Uterus (tissue), 4 donors: ENCODE measurements around the gene LRRC7. TPM values are rescaled to one million over a fixed set of nuclear protein-coding genes. Genes with fewer than 3 reads are reported as not detected.

ENCODE experiments used
- DNase-seq, 2 donors: peaks; one replicate each; pipeline ENCODE4 v3.0.0-alpha.2; 2019 to 2020
- H3K27ac ChIP-seq, 2 donors: fragments of 200-600 bp; sonication (generic); 1 replicate in 1 of 2; 2 replicates in 1 of 2; pipeline ENCODE4 v1.5.1; 2016 to 2018
- H3K27me3 ChIP-seq, 2 donors: fragments of 200-600 bp; sonication (generic); one replicate each; pipeline ENCODE4 v1.5.1; 2018 to 2019; ENCODE audit warnings: control low read depth in 1 of 2
- H3K36me3 ChIP-seq, 2 donors: fragments of 200-600 bp; sonication (generic); one replicate each; pipeline ENCODE4 v1.5.1; 2019; ENCODE audit warnings: control low read depth in 1 of 2
- H3K4me1 ChIP-seq, 2 donors: fragments of 200-600 bp; sonication (generic); one replicate each; pipeline ENCODE4 v1.5.1; 2018 to 2019; ENCODE audit warnings: control low read depth in 1 of 2
- H3K4me3 ChIP-seq, 2 donors: fragments of 200-600 bp; sonication (generic); 1 replicate in 1 of 2; 2 replicates in 1 of 2; pipeline ENCODE4 v1.5.1; 2018 to 2019; ENCODE audit warnings: mild to moderate bottlenecking in 1 of 2
- H3K9me3 ChIP-seq, 2 donors: fragments of 200-600 bp; sonication (generic); one replicate each; pipeline ENCODE4 v1.5.1; 2019; ENCODE audit warnings: control low read depth in 1 of 2
- CTCF ChIP-seq, 4 experiments: fragments of 200-600 bp in 2 of 4; fragments of 450-650 bp in 2 of 4; sonication (generic) in 2 of 4; IDR thresholded peaks; one replicate each; pipeline ENCODE4 v1.5.1; 2016 to 2019; ENCODE audit warnings: antibody characterized with exemption in 4 of 4, mild to moderate bottlenecking in 2 of 4, moderate library complexity in 1 of 4
- POLR2A ChIP-seq, 2 donors: fragments of 450-650 bp; IDR thresholded peaks; one replicate each; pipeline ENCODE4 v1.6.1; 2016; ENCODE audit warnings: antibody characterized with exemption in 2 of 2, mild to moderate bottlenecking in 1 of 2, moderate library complexity in 1 of 2
- intact Hi-C: fragments of 100-400 bp; cut with DNase I; formaldehyde crosslinking; loops from one replicate; pipeline ENCODE4 v1.15.1; 2023; ENCODE audit warnings: low total_unique reads
- total RNA-seq, 4 donors: library from RNA; depleted of rRNA in 3 of 4; stranded (reverse); fragments of >200 nt in 3 of 4; gene quantifications; one replicate each; pipeline versions ENCODE4 v1.1.0 to v1.2.4, GENCODE V29; 2014 to 2023
- donor health status: DM: yes; HTN: yes; CAD: no.

Gene LRRC7
- total RNA-seq, 4 donors from 2014 or later = 1.5 to 12.0 TPM; not detected in 2

- Histone ChIP-seq H3K36me3 (no peaks in the 10 kb centered on the region), H3K4me3 (no peak overlapping the region), H3K9me3 (no peaks in the 10 kb centered on the region), H3K4me1 (no peaks in the 10 kb centered on the region), H3K27me3 (peaks cover 0 to 3% of the 10 kb centered on the region in 2 donors), H3K27ac (no peak overlapping the region)
- no peak for TF ChIP-seq CTCF (IDR thresholded peaks at IDR 0.05)
- TF ChIP-seq POLR2A (IDR thresholded peaks at IDR 0.05) = no peak
- DNase-seq = no peak
- intact Hi-C loops = no loop called here
Observed at GRCh38 chr1:69750638-69751037, 182.9 kb downstream of the LRRC7 start.

GRCh38 chr1:69752831-69753230 lies 185.1 kb downstream of the LRRC7 start:
- Histone ChIP-seq H3K4me3 (no peak overlapping the region), H3K9me3 (no peaks in the 10 kb centered on the region), H3K27ac (no peak overlapping the region), H3K4me1 (no peaks in the 10 kb centered on the region), H3K27me3 (peaks cover 0 to 3% of the 10 kb centered on the region in 2 donors), H3K36me3 (no peaks in the 10 kb centered on the region)
- no peak for DNase-seq
- intact Hi-C loops = no loop called here
- no peak for TF ChIP-seq CTCF (IDR thresholded peaks at IDR 0.05)
- TF ChIP-seq POLR2A (IDR thresholded peaks at IDR 0.05) = no peak

GRCh38 chr1:69754521-69754920 lies 186.8 kb downstream of the LRRC7 start:
- Histone ChIP-seq H3K27ac (no peak overlapping the region), H3K4me3 (no peak overlapping the region), H3K9me3 (no peaks in the 10 kb centered on the region), H3K27me3 (peaks cover 0 to 3% of the 10 kb centered on the region in 2 donors), H3K4me1 (no peaks in the 10 kb centered on the region), H3K36me3 (no peaks in the 10 kb centered on the region)
- intact Hi-C loops = no loop called here
- TF ChIP-seq CTCF (IDR thresholded peaks at IDR 0.05) (no peak), POLR2A (IDR thresholded peaks at IDR 0.05) (no peak)
- no peak for DNase-seq

- no peaks in the 10 kb centered on the region for H3K4me1 ChIP-seq
- no peak overlapping the region for H3K4me3 ChIP-seq
- peaks cover 0 to 3% of the 10 kb centered on the region in 2 donors for H3K27me3 ChIP-seq
- no peak for DNase-seq
- no peak overlapping the region for H3K27ac ChIP-seq
- H3K9me3 ChIP-seq = no peaks in the 10 kb centered on the region
- no peaks in the 10 kb centered on the region for H3K36me3 ChIP-seq
- intact Hi-C loops = no loop called here
- TF ChIP-seq POLR2A (IDR thresholded peaks at IDR 0.05) (no peak), CTCF (IDR thresholded peaks at IDR 0.05) (no peak)
Observed at GRCh38 chr1:69755647-69756046, 187.9 kb downstream of the LRRC7 start.

- intact Hi-C loops = no loop called here
Observed at GRCh38 chr1:69765951-69766350, 198.2 kb downstream of the LRRC7 start.

More at GRCh38 chr1:69765951-69766350, 198.2 kb downstream of the LRRC7 start:
- no peak for DNase-seq
- TF ChIP-seq POLR2A (IDR thresholded peaks at IDR 0.05) (no peak), CTCF (IDR thresholded peaks at IDR 0.05) (no peak)
- no peaks in the 10 kb centered on the region for H3K27me3 ChIP-seq
- no peak overlapping the region for H3K4me3 ChIP-seq
- no peaks in the 10 kb centered on the region for H3K36me3 ChIP-seq
- no peaks in the 10 kb centered on the region for H3K9me3 ChIP-seq
- no peak overlapping the region for H3K27ac ChIP-seq
- no peaks in the 10 kb centered on the region for H3K4me1 ChIP-seq
